GM19467 (cell line): ENCODE measurements around the gene C5orf58.
A peak's percentile ranks its signal among the peaks of the same experiment; 100 is the strongest.

ENCODE experiments used
- ATAC-seq: cut with Tn5 transposase; IDR thresholded peaks from one replicate; pipeline ENCODE4 v1.9.1; 2021; ENCODE audit warnings: mild to moderate bottlenecking, moderate library complexity; ENCODE audit not compliant: unreplicated experiment

C5orf58 gene

DNA sequence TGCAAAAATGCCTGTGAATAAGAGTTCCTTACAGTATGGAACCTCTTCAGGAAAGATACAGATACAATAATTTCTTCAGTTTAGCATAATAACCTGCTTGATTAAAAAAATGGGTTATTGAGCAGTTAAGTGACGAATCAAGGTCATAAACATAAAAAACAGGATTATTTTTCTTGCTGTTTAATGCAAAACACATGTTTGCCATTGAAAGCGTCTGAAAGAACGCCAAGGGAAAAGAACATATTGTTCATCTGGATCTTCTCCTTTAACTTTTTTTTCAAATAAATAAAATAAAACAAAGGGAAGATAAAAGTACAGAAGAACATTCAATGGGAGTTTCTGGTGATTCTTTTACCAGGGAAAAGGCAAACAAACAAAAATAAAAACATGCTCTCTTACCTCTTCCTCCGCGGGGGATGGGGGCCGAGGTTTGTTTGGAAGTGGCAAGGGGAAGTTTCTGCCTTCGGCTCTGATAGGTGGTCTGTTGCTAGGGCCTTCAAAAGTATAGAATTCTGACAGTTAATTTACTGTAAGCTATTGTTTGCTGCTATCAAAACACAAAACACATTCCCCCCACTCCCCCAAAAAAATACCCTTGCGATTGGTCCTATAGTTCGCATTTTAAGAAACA lies 20.1 kb downstream of the C5orf58 start:
- ATAC-seq, result no peak

DNA sequence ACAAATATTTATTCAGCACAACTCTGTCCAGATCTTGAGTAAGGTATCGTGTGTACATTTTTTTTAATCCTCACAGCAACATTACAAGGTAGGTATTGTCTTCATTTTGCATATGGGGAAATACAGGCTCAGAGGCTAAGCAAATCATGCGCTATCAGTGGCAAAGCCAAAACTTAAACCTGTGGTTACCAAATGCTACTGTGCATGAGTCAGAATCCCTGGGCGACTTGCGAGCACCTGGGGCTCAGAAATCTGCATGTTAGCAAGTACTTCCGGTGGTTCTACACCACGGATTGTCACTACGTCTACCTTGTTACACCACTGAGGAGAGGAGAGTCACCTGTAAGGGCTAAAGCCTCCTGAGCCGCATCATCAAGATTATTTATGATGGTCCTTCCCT lies 21.3 kb downstream of the C5orf58 start:
- peak; percentile 89 for ATAC-seq

DNA sequence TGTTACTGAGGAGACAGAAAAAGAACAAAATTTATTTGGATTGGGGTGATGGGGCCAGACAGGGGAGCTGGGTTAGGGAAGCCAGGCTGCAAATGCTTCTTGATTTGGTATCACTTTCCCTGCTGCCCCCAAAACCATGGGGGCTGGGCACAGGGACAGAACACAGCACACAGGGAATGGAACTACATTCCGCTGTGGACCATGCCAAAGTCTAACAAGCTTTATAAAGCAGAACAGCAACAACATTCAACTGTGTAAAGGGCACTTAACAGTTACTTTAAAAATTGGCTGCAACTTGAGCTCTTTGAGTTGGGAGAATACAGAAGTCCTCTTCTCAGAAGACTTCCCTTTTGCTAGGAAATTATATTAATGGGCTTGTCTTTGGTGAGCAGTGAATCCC lies 23.8 kb downstream of the C5orf58 start:
- ATAC-seq, result no peak

DNA sequence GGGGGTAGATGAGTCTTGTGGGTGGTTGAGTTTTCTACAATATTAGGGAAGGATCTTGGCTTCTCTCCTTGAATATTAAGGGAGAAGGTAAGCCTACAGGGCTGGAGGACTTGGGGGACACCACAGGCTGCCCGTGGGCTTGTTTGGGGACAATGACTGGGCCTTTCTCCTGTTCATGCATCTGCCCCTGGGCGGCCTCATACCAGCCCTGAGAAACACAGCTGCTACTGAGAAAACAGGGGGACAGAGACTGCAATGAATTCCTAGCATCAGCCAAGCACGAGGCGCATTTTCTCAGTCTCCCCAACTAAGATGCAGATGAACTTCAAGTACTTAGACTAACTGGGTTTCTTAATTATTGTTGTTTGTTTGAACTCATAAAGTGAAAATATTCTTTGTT lies 24.6 kb downstream of the C5orf58 start:
- ATAC-seq, result no peak

DNA sequence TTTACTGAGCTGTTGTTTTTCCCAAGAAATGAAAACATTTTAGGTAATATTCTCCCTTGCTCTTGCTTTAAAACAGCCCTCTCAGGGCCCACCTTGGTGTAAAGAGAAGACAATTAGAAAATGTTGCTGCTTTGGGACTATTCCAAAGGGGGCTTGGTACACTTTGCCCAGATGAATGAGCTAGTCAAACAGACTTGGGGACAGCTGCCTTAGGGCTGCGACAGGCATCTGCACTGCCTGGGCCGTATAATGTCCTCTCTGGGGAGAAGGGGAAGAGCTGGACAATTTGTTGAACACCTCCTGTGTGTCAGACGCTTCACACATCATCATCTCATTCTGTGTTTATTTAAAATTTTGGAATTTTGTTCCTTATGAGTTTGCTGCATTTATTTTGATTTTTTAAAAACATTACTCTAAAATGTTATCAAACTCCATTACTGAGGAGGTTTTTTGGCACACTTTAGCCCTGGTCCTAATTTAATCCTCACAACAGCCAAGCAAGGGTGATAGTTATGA lies 28.8 kb downstream of the C5orf58 start:
- no peak for ATAC-seq

GRCh38 chr5:170262061-170263045 lies 29.6 kb downstream of the C5orf58 start:
- no peak for ATAC-seq

GRCh38 chr5:170263906-170264305 lies 31.1 kb downstream of the C5orf58 start:
- ATAC-seq, result no peak

DNA sequence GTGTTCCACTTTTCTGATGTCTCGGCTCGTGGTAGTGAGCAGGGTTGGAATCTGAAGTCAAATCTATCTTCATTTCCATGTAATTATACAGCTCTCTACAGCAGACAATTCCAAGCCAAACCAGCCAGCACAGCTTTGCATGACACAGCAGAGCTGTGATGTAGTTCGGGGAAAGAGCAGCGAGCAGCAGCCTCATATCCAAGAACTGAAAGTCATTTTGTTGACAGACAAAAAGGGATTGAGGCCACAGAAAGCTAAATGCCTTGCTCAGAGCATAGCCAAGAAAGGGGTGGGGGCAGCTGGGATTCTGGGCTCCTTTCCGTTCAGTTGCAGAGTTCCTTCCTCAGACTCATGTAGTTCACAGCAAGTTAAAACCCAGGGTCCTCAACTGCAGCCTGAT lies 32.7 kb downstream of the C5orf58 start:
- ATAC-seq, result no peak

- no peak for ATAC-seq
Observed at GRCh38 chr5:170266570-170267381, 34.0 kb downstream of the C5orf58 start.

- peak; percentile 88 for ATAC-seq
Observed at GRCh38 chr5:170267431-170268152, 34.8 kb downstream of the C5orf58 start.

DNA sequence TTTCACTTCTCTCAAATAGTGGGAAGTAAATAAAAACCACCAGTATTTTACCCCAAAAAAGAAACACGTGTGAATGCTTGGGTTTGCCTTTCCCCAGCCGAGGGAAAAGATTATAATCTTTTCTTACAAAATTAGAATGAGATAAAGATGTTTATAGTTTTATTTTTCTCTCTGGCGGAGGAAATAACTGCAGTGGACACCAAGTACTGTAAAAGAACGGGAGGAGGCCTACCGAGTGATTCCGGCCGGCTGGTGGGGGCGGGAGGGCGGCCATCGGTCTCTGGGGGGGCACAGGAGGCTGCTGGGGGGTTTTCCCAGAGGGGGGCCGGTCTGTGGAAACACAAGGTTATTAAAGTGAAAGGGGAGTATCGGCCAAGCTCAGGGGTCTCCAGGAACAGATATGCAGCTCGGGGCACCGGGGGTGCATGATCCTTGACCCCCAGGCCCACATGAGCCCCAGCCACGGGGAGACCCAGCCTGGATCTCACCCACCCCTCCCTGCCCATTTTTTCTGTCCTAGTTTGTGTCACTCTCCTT lies 35.4 kb downstream of the C5orf58 start:
- ATAC-seq, result no peak

GRCh38 chr5:170268884-170269283 lies 36.1 kb downstream of the C5orf58 start:
- no peak for ATAC-seq

- no peak for ATAC-seq
Observed at GRCh38 chr5:170269579-170269978, 36.8 kb downstream of the C5orf58 start.

DNA sequence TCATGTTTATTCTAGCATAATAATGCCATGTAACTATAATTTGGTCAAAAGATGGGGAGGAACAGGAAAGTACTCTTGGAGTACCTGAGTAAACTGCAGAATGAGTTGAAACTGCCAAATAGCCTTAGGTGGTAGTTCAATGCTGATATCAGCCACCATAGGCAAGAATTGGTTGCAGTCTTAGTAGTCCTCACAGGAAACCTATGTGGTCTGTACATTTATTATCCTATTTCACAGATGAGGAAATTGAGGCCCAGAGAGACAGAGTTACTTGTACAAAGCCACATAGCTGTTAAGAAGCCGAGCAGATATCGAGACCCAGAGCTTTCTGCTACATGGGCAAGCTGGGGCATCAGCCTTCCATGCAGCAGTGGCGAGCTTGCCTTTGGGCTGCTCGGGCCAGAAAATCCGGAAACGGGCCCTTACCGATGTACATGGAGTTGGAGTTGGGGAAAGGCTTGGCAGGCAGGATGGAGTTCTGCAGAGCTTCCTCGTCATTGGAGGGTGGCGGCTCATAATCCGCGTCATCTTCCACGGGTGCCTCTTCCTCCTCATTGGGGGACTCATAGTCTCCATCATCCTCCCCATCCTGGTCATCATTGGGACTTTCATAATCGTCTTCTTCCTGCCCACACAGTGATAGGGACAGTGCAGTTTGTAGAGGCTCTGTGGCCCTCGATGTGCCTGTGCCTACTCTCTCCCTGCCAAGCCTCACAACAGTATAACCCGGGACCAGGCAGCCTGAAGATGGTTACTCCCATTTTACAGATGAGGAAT lies 37.7 kb downstream of the C5orf58 start:
- ATAC-seq, result no peak

- ATAC-seq, result no peak
Observed at GRCh38 chr5:170273968-170274710, 41.4 kb downstream of the C5orf58 start.

GRCh38 chr5:170275376-170275994 lies 42.7 kb downstream of the C5orf58 start:
- no peak for ATAC-seq

DNA sequence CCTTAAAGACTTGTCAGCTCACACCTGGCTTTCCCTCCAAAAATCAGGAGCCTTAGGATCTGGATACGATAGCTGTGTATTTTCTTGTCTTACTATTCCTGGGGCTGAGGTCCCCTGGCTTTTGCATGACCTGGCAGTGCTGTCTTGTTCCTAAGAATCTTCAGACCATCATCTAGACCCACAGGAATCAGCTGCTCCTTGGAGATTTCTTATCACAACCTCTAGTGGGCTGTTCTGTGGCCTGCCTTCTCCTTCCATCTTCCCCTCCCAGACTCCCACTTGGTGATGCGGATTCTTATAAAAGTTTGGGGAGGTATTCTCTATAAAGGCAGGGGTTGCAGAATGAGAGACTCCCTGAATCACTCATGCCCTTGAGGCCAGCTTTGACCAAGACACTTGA lies 43.4 kb downstream of the C5orf58 start:
- ATAC-seq, result no peak

GRCh38 chr5:170277867-170278281 lies 45.1 kb downstream of the C5orf58 start:
- ATAC-seq, result no peak
